Measurements from ENCODE around the gene MAN1C1. TPM values are rescaled to one million over a fixed set of nuclear protein-coding genes. Genes with fewer than 3 reads are reported as not detected.

Gene MAN1C1
- total RNA-seq, 1 donor from 2014 or later = 9.1 TPM

DNA sequence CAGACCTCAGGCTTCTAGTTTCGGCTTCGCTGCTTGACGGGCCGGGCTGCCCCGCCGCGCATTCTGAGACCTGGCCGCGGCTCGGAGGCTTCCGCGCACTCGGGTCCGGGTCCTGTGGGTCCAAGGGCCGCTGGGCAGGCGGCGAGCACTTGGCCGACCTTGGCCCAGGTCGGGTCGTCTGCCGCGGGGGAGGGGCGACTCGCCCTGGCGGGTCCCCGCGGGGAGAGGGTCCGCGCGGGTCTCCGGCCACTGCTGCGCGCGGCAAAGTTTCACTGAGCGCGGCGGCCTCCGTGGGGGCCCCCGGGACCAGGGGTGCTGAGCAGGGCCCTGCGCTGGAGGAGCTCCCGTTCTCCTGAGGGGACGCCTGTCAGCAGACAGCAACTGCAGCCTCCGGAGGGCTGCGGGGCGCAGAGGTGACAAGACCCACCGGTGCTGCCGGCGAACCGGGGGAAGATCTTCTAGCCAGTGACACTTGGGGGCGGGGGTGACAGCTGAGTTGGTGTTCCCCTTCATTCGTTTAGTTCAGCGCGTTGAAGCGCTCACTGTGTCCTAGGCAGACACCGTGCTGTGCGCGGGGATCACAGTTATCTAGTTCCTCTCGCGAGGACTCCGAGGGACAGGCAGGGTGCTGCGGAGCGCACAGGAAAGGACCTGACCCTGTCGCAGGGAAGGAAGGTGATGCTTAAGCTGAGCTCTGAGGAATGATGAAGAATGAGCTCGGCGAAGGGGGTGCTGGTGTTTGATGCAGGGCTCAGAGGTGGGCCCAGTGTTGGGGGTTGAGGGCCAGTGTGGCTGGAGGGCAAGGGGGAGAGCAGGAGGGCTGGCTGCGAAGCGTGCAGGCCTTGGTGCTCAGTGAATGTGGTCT is 203.9 kb downstream of the MAN1C1 start:
- no peak for DNase-seq (ENCODE audit: extremely low spot score, unreplicated experiment)
- TF ChIP-seq, protein P1, sequence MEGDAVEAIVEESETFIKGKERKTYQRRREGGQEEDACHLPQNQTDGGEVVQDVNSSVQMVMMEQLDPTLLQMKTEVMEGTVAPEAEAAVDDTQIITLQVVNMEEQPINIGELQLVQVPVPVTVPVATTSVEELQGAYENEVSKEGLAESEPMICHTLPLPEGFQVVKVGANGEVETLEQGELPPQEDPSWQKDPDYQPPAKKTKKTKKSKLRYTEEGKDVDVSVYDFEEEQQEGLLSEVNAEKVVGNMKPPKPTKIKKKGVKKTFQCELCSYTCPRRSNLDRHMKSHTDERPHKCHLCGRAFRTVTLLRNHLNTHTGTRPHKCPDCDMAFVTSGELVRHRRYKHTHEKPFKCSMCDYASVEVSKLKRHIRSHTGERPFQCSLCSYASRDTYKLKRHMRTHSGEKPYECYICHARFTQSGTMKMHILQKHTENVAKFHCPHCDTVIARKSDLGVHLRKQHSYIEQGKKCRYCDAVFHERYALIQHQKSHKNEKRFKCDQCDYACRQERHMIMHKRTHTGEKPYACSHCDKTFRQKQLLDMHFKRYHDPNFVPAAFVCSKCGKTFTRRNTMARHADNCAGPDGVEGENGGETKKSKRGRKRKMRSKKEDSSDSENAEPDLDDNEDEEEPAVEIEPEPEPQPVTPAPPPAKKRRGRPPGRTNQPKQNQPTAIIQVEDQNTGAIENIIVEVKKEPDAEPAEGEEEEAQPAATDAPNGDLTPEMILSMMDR (conservative IDR thresholded peaks at IDR 0.05) = no peak
- Mint-ChIP-seq H3K4me1 (ENCODE audit: unreplicated experiment) (peaks cover 36% of the 10 kb centered on the region), H3K36me3 (peaks cover 8% of the 10 kb centered on the region), H3K4me3 (peak overlapping the region; percentile 100), H3K9me3 (no peaks in the 10 kb centered on the region), H3K27ac (peak overlapping the region; percentile 99), H3K27me3 (no peaks in the 10 kb centered on the region)

DNA sequence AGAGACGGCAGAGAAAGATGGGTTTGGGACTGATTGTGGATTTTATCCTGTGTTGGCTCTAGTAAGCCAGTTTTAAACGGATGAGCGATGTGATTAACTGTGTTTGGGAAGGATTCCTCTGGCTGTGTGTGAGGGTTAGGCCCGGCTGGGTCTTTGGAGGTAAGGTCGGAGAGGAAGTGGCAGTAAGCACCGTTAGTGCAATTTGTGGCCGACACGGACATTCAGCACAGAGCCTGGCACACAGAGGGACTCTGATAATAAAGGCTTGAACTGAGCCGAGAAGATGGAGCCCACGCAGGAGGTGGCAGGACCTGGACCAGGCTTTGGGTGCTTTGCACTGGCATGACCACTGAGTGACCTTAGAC is 204.5 kb downstream of the MAN1C1 start:
- DNase-seq (ENCODE audit: extremely low spot score, unreplicated experiment) = no peak
- H3K4me3 Mint-ChIP-seq = peak overlapping the region; percentile 96
- TF ChIP-seq, protein P1 (conservative IDR thresholded peaks at IDR 0.05) = no peak
- H3K27ac Mint-ChIP-seq = peak overlapping the region; percentile 94
- no peaks in the 10 kb centered on the region for H3K27me3 Mint-ChIP-seq
- no peaks in the 10 kb centered on the region for H3K9me3 Mint-ChIP-seq
- H3K4me1 Mint-ChIP-seq (ENCODE audit: unreplicated experiment) = peaks cover 36% of the 10 kb centered on the region
- H3K36me3 Mint-ChIP-seq = peaks cover 8% of the 10 kb centered on the region

DNA sequence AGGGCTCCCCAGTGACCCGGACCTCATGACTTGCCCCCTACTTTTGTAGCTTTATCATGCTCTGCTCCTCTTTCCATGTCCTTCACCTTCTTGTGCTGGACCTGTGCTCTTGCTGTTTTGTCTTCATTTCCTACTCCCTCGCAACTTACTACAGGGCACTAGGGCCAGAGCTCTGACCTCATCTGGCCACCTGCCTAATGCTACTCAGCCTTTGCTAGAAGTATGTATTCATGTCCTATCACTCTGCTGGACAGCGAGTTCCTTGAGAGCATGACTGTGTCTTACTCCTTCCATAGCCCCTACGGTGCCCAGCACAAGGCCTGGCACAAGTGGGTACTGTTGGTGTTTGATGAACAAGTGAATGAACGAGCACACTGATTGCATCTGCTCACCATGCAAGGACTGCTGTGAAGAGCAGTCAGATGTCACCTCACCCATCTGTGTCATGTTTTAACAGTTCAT is 205.1 kb downstream of the MAN1C1 start:
- H3K4me1 Mint-ChIP-seq (ENCODE audit: unreplicated experiment) = peaks cover 36% of the 10 kb centered on the region
- DNase-seq (ENCODE audit: extremely low spot score, unreplicated experiment) = no peak
- no peaks in the 10 kb centered on the region for H3K9me3 Mint-ChIP-seq
- H3K36me3 Mint-ChIP-seq = peaks cover 8% of the 10 kb centered on the region
- TF ChIP-seq, protein P1 (conservative IDR thresholded peaks at IDR 0.05) = no peak
- H3K27me3 Mint-ChIP-seq = no peaks in the 10 kb centered on the region
- H3K27ac Mint-ChIP-seq = peak overlapping the region; percentile 61
- H3K4me3 Mint-ChIP-seq = peak overlapping the region; percentile 96

DNA sequence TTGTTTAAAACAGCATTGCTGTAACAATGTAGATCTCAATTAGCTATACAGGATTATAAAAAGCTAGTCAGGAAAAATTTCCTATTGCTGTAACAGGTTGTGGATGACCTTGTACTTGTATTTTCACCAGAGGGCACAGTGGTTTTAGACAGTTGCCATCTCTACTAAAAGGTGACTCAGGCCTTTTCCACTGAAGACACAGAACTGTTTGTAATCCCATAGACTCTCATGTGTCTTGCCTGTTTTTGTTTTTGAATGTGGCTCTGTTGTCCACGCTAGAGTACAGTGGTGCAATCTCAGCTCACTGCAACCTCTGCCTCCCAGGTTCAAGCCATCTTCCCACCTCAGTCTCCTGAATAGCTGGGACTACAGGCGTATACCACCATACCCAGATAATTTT is 209.0 kb downstream of the MAN1C1 start:
- H3K4me3 Mint-ChIP-seq = no peak overlapping the region
- peaks cover 14% of the 10 kb centered on the region for H3K36me3 Mint-ChIP-seq
- no peak overlapping the region for H3K27ac Mint-ChIP-seq

DNA sequence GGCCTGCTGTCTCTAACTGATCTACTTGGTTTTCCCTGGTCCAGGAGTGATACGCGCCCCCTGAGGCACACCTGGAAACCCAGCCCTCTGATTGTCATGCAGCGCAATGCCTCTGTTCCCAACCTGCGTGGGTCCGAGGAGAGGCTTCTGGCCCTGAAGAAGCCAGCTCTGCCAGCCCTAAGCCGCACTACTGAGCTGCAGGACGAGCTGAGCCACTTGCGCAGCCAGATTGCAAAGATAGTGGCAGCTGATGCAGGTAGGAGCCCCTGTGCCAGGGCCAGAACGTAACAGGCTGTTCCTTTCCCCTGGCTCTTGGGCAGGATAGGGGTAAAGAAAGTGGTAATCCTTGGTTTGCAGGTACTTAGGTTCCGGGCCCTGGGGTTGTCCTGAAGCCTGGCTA is 210.0 kb downstream of the MAN1C1 start:
- Mint-ChIP-seq H3K27ac (no peak overlapping the region), H3K9me3 (no peaks in the 10 kb centered on the region), H3K27me3 (no peaks in the 10 kb centered on the region), H3K4me1 (ENCODE audit: unreplicated experiment) (peaks cover 8% of the 10 kb centered on the region), H3K4me3 (no peak overlapping the region), H3K36me3 (peaks cover 11% of the 10 kb centered on the region)
- DNase-seq (ENCODE audit: extremely low spot score, unreplicated experiment) = peak; percentile 62
- TF ChIP-seq, protein P1 (conservative IDR thresholded peaks at IDR 0.05) = no peak

More for the DNA sequence above, 209.0 kb downstream of the MAN1C1 start:
- TF ChIP-seq, protein P1 (conservative IDR thresholded peaks at IDR 0.05) = no peak
- Mint-ChIP-seq H3K9me3 (no peaks in the 10 kb centered on the region), H3K4me1 (ENCODE audit: unreplicated experiment) (peaks cover 17% of the 10 kb centered on the region), H3K27me3 (no peaks in the 10 kb centered on the region)
- DNase-seq (ENCODE audit: extremely low spot score, unreplicated experiment) = no peak

Data from type B pancreatic cell (in vitro differentiated cells).